GM11168 (cell line): ENCODE results near the gene HM13.
"Not testable (repeated sequence)": the region's sequence is repeated elsewhere in the genome, so short reads cannot be mapped to it uniquely, and the experiment has no call there.

Experiments used
- in situ Hi-C: fragments of 300-500 bp; cut with MboI; formaldehyde crosslinking; loops from one replicate; pipeline ENCODE4 v1.12.0; 2022; ENCODE audit warnings: low sequenced_read_pairs; ENCODE audit not compliant: unreplicated experiment

Gene HM13, protein sequence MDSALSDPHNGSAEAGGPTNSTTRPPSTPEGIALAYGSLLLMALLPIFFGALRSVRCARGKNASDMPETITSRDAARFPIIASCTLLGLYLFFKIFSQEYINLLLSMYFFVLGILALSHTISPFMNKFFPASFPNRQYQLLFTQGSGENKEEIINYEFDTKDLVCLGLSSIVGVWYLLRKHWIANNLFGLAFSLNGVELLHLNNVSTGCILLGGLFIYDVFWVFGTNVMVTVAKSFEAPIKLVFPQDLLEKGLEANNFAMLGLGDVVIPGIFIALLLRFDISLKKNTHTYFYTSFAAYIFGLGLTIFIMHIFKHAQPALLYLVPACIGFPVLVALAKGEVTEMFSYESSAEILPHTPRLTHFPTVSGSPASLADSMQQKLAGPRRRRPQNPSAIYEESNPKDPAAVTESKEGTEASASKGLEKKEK

DNA sequence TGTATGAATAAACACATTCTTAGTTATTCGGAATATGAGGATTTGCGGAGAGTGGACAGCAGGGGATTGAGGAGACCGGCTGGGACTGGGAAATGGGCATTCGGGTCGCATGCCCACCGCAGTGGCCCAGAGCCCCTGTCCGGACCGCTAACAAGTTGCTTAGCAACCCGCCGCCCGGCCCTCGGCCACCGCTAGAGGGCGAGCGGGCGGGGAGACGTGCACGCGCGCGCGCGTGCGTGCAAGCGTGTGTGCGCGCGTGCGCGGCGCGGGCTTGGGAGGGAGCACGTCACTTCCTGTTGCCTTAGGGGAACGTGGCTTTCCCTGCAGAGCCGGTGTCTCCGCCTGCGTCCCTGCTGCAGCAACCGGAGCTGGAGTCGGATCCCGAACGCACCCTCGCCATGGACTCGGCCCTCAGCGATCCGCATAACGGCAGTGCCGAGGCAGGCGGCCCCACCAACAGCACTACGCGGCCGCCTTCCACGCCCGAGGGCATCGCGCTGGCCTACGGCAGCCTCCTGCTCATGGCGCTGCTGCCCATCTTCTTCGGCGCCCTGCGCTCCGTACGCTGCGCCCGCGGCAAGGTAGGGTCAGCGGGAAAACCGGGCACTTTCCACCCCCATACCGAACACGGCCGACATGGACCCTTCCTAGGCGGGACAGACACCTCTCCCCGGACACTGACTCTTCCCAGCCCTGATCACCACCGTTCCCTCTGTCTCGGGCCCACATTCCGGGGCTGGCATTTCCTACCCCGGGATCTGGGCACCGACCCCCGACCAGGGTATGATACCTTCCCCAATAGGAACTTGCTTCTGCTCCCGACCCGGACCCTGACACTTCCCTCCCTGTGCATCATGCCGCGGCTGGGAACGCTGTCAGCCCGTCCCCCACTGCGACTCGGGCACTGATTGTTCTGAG, at the start of gene HM13:
TSS of gene HM13 (plus strand) at position 289 of the 918 bp plus-strand sequence. CDS start at position 399, 110 bp downstream.
- in situ Hi-C loops: no loop called here

DNA sequence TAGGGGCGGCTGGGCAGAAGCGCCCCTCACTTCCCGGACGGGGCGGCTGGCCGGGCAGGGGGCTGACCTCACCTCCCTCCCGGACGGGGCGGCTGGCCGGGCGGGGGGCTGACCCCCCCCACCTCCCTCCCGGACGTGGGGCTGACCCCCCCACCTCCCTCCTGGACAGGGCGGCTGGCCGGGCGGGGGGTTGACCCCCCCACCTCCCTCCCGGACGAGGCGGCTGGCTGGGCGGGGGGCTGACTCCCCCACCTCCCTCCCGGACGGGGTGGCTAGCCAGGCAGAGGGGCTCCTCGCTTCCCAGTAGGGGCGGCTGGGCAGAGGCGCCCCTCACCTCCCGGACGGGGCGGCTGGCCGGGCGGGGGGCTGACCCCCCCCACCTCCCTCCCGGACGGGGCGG, 43.3 kb upstream of the HM13 start:
- in situ Hi-C loops: not testable (repeated sequence)

DNA sequence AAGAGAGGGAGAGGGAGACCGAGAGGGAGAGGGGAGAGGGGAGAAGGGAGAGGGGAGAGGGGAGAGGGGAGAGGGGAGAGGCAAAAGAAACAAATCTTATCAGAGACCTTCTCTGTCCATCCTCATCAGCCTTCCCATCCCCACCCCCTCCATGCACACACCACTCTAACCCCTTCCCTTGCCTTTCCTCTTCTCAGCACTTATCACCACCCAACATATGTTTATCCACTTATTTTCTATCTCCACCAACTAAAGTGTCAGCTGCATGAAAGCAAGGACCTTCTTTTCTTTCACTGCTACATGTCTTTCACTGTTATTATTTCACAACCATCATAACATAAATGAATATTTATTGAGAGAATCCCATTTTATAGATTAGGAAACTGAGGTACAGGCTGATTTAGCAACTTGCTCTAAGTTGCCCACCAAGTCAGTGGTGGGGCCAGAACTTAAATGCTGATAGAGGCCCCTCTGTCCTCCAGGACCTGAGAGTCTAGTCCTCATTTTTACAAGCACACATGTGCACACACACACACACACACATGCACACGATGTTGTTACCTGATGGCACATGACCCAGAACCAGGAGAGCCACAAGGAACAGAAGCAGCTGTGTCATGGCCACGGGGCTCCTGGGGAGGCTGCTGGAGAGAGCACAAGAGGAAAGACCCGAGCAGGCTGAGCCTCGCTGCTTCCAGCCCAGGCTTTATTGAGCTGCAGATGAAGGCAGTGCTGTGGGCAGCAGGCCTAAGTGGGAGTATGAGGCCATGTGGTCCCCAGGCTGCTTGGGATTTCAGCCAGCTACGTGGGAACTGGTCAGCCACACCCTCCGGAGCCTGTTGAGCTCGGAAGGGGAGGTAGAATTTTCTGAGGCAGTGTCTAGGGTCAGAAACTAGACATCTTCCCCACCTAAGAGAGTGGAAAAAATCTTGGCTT, 41.6 kb upstream of the HM13 start:
- in situ Hi-C loops: no loop called here

DNA sequence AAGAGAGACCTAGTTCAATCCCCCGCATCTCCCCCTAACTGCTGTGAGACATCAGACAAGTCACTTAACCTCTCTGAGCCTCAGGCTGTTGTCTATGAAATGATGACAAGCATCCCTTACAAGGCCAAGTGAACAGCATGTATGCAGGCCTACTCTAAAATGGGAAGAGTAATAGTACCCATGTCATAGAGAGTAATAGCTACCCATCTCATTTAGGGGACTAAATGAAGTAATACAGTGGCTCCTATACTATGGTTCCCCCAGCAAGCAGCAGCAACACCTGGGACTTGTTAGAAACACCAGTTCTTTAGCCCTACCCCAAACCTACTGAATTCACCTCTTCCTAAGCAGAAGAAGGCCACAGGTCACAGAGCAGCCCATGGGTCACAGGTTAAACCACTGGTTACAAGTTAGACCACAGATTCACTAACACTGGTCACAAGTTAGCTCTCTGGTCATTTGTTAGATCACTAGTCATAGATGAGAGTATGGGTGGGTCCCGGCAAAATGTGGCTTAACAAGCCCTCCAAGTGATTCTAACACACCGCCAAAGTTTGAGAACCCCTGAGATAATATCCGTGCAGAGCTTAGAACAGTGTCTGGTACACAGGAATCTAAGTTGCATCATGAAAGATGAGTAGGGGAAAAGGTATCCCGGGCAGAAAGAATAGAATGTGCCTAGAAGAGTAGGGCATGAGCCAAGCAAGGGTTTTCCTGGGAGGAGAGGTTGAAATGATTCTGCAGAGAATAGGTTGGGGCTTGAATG, 40.7 kb upstream of the HM13 start:
- in situ Hi-C loops: no loop called here

DNA sequence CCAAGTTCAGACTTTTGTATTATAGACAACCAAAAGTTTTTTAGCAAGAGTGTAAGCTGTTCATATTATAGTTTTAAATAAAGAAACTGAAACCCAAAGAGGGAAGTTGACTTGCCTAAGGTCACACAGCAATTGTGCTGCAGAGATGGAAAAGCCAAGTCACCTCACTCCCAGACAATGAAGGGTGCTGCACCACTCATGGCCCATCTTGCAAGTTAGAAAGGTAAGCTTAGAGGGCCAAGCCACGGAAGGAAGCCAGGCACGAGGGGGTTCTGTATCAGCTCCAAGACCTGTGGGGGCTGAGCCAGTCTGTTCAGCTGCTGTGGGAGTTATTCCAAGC, 40.2 kb upstream of the HM13 start:
- in situ Hi-C loops: no loop called here

DNA sequence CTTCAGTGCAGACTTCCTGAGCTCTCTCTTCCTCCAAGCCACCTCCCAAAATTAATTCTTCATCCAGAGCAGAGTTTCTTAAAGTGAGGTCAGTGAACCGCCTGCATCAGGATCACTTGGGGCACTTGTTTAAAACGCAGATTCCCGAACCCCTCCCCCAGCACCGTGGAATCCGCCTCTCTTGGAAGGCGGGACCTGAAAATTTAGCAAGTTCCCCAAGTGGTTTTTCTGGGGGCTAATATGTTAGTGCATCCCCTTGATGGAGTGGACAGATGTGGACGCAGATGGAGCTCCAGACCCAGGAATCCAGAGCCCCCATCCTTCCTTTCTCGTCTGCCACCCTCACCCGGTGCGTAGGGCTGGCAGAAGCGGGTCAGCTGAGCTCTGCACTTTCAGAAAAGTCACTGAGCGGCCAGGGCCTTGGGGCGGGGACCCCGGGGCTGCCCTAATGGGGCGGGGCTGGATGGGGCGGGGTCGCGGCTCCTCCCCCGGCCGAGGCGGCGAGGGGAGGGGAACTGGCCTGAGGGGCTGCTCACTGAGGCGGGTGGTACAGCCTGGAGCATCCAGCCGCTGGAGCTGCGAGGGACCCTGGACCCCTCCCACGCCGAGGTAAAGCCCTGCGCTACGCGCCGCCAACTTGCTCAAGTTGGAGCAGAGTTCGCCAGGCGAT, 39.3 kb upstream of the HM13 start, which contains the start of the genes DEFB124 and REM1:
TSS of gene DEFB124 (minus strand) at position 370 of the 670 bp plus-strand sequence. CDS start 2,114 bp downstream, outside the sequence.
TSS of gene REM1 (plus strand) at position 531 of the 670 bp plus-strand sequence. CDS start 1,158 bp downstream, outside the sequence.
- in situ Hi-C loops: no loop called here

DNA sequence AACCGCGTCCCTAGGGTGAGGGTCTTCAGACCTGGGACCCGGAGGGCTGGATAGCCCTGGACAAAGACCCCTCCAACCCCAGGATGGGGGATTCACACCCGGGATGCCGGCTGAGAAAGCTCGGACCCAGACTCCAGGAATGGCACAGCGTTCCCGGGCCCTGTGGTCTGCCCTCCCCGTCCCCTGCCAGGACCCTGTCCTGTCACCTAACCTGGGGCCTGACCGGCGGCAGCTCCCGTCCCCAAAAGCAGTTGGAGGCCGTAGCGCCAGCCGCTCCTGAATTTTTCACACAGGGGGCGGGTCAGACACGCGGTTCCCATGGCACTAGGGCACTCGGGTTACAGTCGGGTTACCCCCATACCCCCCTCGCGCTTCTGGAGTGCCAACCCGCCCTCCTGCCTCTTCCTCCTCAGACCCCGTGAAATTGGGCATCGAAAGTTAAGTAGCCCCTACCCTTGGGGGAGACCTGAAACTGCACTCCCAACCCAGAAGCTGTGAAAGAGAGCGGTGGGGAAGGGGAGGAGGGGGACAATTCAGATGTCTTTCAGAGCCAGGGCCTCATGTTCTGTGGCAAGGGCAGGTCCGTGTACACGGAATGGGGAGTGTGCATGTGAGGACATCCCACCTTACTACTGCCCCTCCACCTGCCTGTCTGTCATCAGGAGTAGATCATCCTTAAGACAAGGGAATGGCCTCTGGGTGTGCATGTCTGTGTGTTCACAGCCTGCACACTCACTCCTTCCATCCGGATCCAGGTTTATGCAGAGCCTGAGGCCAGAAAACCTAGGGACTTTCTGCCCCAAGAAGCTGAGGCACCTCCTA, 38.6 kb upstream of the HM13 start:
- in situ Hi-C loops: no loop called here

DNA sequence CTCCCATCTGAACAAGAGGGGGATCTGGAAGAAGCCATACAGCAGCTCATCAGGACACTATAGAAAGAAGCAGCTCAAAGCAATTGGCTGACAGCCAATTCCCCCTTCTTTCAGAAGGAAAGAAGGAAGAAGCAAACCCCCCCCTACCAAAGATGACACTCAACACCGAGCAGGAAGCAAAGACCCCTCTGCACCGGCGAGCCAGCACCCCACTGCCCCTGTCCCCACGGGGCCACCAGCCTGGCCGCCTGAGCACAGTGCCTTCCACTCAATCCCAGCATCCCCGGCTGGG, 38.0 kb upstream of the HM13 start:
- in situ Hi-C loops: no loop called here

DNA sequence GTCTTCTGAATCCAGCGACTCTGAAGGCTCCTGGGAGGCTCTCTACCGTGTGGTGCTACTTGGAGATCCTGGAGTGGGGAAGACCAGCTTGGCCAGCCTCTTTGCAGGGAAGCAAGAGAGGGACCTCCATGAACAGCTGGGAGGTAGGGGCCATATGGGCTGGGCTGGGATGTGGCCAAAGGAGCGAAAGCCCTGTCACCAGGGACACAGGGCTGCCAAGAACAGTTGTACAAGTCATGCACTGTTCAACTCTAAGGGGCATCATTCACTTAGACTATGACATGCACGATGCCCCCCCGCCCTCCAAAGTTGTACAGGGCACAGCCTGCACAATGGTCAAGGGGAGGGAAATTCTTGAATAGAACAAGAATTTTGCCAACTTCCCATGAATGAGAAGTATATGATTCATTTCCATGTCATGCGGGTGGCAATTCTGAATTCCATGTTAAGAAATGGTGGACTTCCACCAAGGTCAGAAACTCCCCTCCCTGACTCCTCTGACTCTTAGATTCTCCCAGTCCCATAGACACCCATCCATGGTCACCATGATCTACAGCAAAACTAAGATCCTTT, 37.5 kb upstream of the HM13 start:
- in situ Hi-C loops: no loop called here

DNA sequence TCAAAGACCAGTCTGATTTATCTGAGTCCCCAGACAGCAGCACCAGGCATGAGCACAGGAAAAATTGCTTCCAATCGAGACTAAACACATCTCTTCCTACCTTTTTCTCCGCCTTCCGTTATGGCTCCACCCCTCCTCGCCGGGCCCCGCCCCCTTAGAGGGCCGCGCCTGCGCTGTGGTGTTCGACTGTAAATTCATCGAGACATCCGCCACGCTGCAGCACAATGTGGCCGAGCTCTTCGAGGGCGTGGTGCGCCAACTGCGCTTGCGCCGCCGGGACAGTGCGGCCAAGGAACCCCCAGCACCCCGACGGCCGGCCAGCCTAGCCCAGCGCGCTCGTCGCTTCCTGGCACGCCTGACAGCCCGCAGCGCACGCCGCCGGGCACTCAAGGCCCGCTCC, 30.2 kb upstream of the HM13 start:
- in situ Hi-C loops: no loop called here

DNA sequence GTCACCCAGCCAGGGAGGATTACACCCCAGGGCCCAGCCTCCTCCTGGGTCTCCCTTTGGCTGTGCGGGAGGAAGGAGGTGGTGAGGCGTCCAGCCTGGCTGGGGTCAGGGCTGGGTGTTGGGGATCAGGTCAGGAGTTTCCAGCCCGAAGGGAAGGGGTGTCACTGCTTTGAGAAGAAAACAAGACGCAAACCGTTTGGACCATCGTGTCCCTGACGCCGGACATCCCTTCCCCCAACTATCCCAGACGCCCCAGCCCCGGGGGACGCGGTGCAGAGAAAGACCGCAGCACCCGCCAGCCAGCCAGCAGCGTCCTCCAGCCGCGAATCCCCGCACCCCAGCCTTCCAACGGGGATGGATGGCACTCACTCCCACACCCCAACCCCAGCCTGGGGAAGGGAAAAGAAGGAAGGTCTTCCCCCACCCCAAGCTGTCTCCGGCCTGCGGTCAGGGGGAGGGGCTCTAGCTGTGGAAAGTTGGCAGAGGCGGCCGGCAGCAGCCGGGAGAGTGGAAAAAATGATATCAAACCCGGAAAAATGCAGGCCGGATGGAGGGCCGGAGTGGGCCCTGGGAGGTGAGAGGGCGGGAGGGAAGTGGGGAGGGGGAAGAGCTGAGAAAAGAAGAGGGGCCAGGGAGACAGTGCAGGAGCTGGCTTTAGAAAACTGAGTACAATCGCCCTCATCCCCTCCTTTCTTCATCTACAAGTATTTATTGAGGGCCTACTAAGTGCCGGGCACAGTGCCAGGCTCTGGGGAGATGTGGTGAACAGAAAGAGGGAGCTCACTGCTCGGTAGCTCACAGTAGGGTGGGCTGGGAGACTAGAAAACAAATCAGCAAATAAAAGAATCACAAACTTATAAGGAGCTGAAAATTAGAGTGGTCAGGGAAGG, 28.5 kb upstream of the HM13 start:
- in situ Hi-C loops: no loop called here

DNA sequence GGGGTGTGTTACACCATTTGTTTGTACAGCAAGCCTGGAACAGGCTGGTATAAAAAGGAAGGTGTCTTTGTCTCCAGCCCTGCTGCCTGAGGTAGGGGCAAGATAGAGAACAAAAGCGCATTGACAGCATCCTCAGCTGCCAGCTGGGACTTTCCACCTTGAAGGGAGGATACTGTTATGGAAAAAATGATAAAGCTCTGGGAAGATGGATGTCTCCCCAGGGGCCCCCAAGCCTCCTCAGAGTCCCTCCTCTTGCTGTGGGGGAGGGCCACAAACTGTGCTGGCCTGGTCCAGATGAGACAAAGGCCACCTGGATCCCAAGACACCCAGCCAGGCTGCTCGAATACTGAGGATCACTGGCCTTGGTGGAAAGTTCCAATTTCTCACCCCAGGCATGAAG, 26.1 kb upstream of the HM13 start:
- in situ Hi-C loops: no loop called here

DNA sequence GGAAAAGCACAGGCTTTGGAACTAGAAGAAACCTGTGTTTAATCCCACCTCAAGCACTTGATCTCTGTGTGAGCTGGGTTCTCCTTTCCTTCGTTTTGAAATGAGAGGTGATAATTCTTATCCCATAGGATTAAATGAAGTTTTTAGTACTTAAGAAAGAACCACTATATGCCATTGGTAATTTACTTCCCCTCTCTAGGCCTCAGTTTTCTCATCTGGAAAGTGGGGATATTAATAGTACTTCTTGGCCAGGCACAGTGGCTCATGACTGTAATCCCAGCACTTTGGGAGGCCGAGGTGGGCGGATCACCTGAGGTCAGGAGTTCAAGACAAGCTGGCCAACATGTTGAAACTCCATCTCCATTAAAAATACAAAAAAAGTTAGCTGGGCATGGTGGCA, 25.1 kb upstream of the HM13 start:
- in situ Hi-C loops: no loop called here

DNA sequence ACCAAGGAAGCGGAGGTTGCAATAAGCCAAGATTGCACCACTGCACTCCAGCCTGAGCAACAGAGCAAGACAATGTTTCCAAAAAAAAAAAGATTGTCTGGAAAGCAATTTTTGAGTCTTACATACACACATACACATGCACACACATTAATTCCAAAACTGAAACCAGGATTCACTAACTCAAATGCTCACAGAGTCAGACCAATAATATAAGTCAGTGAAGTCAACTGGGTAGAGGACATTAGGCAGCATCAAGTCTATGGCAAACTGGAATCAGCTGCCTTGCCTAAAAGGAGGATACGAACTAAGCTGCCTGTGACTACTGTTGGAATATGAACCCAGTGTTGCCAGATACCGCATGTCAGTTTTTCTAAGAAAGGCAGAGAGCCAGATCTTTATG, 23.5 kb upstream of the HM13 start:
- in situ Hi-C loops: no loop called here

DNA sequence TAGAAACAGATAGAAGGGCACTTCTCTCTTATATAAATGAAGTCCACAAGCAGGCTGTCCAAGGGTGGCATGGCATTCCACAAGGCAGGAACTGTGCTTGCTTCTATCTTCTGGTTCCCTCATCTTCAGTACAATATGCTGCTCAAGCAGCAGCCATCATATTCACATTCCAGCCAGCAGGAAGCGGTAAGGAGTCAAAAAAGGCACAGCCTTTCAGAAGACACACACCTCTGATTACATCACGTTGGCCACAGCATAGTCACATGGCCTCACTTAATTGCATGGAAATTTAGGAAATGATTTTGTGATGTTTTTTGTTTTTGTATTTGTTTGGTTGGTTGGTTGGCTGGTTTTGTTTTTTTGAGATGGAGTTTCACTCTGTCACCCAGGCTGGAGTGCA, 20.1 kb upstream of the HM13 start:
- in situ Hi-C loops: no loop called here

DNA sequence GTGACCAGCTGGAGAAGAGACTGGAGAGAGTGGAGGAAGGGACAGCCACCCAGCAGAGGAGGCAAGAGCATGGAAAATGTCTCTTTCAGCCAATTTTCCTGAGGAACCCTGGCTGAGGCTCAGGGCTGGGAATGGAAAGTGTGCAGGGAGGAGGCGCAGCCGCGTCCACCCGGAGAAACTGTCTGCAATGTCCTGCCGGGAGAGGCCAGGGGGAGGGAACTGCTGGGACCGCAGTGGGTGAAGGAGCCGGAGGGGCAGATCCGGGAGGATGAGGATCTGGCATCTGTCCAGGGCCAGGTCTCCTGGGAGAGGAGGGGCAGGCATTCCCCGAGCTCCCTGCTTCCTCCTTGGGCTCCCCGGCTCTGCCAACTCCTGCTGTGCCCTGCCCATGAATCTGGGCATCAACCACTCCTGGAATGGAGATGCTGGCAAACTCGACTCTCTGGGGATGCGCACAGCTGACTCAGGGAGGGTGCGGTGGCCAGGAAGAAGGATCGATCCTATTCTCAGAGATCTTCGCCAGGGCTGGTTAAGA, 17.4 kb upstream of the HM13 start:
- in situ Hi-C loops: no loop called here
